ENCODE data around the gene RAD17.
"Not testable (repeated sequence)": the region's sequence is repeated elsewhere in the genome, so short reads cannot be mapped to it uniquely, and the experiment has no call there.

RAD17 gene, protein sequence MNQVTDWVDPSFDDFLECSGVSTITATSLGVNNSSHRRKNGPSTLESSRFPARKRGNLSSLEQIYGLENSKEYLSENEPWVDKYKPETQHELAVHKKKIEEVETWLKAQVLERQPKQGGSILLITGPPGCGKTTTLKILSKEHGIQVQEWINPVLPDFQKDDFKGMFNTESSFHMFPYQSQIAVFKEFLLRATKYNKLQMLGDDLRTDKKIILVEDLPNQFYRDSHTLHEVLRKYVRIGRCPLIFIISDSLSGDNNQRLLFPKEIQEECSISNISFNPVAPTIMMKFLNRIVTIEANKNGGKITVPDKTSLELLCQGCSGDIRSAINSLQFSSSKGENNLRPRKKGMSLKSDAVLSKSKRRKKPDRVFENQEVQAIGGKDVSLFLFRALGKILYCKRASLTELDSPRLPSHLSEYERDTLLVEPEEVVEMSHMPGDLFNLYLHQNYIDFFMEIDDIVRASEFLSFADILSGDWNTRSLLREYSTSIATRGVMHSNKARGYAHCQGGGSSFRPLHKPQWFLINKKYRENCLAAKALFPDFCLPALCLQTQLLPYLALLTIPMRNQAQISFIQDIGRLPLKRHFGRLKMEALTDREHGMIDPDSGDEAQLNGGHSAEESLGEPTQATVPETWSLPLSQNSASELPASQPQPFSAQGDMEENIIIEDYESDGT

DNA sequence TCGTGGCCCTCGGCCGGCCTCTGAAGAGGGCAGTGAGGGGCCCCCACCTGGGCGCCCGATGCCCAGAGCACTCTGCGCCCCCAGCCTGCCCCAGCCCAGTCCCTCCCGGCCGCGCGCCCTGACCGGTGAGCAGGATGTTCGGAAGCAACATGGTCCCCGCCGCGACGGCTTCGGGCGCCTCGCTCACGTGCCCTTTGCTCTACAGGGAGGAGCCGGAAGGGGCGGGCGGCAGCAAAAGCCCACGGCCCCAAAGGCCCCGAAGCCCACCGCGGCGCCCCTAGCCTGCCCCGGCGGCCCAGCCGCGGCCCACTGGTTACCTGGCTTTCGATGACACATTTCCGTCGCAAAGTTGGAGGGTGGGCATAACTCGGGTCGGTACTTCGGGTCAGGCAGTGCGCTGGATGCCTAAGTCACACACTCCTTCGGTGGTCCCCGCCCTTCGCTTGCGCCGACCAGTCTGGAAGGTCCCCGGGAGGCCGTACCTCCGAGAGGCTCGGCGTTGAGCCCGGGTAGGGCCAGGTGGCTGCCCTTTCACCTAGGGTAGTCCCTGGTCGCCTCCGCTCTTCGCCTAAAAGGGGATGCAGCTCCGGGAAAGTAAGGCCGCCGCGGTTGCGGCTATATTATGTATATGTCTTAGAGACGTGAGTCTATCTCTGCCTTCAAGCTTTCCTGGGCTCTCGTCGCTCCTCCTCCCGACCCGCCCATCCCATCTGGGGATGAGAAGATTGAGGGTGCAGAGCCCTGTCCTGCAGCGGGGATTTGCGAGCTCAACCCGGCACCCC is at the start of gene RAD17, which contains the start of the genes AK6 and TAF9:
TSS of gene RAD17 (plus strand) at position 479 of the 782 bp plus-strand sequence. CDS start 2,391 bp downstream, outside the sequence.
TSS of gene AK6 (minus strand) at position 181 of the 782 bp plus-strand sequence. CDS start at position 151, 30 bp downstream.
TSS of gene TAF9 (minus strand) at position 181 of the 782 bp plus-strand sequence. CDS start 3,783 bp downstream, outside the sequence.
- DNase-seq = peak; percentile 91

DNA sequence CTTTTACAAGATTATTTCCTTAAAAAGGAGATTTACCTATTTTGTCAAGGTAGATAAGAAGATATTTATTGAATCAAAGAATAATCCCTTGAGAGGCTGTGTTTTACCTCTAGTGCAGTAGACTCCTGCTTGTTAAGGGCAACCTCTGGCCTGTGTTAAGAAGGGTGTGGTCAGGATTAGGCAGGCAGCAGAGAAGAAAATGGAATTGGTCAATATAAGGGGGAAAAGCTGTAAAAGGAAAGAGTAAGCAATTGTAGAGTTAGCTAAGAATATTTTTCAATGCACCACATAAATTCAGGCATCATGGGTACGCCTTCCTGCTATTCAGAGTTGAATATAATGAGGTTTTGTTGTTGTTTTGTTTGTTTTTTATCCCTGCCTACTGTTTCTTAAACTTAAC is 43.3 kb upstream of the RAD17 start:
- no peak for DNase-seq

DNA sequence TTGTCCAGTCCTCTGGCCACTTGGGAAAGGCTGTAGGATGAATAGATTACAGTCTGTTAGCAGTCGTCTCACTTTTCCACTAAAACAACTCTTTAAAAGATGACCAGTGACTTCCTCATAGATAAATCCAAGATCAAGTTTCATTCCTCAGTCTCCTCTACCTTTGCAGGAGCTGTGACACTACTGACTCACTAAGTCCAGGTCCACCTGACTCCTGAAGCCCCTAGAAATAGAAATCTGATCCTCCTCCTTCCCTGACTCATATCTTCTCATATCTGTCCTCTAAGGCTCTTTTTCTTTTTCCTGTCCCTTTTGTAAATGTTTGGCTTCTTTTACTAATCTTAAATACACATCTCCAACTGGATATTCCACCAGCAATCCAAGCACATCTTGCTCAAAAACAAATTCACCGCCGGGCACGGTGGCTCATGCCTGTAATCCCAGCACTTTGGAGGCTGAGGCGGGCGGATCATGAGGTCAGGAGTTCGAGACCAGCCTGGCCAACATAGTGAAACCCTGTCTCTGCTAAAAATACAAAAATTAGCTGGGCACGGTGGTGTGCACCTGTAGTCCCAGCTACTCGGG is 39.6 kb upstream of the RAD17 start:
- no peak for DNase-seq

DNA sequence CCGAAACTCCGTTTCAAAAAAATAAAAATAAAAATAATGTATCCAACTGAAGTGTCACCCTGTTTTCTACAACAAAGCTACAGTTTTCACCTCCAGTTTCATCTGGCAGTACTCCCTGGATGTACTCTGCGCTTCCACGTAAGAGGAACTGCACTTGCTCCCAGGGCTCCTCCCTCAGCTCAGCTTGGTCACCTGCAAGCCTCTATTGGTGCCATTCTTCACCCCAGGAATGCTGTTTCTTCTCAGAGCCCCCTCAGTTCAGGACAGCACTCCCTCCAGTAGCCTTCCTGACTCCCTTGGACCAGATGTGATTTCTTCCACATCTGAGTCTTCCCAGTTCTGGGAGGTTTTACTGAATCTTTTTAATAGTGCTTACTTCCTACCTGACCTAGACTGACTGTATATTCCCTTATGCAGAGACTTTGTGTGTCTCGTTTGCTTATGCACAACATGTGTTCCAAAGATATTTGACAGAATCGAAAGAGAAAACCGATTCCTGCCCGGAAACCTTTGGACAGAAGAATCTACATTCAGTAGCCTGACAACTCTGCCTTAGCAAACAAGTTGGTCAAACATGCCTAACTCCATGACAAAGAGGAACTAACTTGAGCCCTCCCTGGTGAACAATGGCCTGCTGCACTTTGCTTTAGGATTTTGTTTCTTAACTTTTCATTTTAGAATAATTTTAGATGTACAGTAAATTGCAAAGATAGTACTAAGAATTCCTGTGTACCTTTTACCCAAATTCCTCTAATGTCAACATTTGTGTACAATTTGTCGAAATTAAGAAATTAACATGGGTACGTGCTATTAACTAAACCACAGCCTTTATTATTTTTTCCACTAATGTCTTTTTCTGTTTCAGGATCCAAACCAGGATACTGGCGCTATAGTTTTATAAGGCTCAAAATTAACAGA is 37.8 kb upstream of the RAD17 start:
- DNase-seq = no peak

DNA sequence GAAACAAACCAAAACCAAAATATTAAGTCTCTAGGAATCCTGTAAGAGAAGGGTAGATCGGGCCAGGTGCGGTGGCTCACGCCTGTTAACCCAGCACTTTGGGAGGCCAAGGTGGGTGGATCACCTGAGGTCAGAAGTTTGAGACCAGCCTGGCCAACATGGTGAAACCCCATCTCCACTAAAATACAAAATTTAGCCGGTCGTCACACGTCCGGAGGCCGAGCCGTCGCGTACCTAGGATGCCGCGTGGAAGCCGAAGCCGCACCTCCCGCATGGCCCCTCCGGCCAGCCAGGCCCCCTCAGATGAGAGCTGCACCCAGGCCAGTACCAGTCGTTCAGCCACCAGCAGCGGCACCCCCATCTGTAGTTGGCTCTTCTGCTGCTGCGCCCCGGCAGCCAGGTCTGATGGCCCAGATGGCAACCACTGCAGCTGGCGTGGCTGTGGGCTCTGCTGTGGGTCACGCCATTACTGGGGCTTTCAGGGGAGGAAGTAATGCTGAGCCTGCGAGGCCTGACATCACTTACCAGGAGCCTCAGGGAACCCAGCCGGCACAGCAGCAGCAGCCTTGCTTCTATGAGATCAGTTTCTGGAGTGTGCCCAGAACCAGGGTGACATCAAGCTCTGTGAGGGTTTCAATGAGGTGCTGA is 35.8 kb upstream of the RAD17 start:
- DNase-seq = not testable (repeated sequence)

DNA sequence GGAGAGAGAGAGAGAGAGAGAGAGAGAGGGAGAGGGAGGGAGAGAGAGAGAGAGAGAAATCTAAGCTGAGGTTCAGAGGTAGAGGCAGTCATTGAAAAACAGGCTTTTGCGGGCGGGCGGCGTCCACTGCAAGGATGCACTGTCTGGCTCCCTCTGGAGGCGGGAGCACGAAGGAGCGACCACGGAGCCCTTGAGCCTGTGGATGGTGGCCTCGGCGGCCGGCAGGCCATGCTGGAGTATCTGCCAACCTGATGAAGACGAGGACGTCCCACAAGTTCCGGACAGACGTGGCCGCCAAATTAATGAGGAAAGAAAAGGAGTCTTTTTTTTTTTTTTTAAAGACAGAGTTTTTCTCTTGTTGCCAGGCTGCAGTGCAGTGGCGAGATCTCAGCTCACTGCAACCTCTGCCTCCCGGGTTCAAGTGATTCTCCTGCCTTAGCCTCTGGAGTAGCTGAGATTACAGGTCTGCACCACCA is 34.8 kb upstream of the RAD17 start:
- DNase-seq = peak; percentile 64

DNA sequence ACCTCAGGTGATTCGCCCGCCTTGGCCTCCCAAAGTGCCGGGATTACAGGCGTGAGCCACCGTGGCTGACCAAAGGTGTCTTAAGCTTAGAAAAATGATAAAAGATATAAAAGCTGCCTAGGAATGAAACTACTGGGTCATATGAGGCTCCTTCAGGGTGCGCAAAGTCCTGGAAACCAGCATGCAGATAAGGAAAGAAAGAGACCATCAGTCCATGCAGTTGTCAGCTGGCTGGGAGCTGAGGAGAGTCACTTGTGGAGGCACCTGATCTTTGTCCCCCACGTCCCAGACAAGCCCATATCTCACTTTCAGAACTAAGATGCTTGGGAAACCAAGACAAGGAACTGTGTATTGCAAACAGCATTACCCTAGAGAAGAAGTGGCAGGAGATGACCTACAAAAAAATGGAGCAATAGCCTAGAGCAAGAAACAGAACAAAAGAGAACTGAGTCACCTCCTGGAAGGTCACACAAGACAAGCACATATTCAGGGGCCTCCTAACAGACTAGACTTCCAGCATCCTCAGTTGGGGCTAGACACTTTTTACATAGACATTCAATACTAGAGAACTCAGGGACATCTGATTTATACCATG is 34.2 kb upstream of the RAD17 start:
- DNase-seq = no peak

DNA sequence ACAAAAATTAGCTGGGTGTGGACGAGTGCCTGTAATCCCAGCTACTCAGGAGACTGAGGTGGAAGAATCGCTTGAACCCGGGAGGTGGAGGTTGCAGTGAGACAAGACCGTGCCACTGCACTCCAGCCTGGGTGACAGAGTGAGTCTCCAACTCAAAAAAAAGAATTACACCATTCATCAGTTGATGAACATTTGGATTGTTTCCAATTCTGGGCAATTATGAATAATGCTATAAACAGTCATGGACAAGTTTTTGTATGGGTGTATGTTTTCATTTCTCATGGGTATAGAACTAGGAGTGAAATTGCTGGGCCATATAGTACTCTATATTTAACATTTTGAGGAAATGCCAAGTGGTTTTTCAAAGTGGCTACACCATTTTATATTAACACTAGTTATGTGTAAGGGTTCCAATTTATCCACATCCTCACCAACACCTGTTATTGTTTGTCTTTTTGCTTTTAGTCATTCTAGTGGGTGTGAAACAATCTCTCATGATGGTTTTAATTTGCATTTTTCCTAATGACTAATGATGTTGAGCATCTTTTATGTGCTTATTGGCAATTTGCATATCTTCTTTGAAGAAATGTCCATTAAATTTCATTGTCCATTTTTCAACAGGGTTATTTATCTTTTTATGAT is 28.0 kb upstream of the RAD17 start:
- no peak for DNase-seq

DNA sequence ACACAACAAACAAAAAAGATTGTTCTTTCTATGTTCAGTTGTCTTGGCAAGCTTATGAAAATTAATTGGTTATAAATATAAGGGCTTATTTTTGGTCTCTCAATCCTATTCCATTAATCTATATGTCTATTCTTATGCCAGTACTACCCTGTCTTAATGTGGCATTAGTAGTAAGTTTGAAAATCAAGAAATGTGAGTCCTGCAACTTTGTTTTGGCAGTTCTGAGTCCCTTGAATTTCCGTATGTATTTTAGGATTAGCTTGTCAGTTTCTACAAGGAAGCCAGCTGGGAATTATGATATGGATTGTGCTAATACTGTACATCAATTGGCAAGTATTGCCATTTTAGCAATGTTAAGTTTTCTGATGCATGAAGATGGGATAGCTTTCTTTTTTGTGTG is 26.5 kb upstream of the RAD17 start:
- no peak for DNase-seq

DNA sequence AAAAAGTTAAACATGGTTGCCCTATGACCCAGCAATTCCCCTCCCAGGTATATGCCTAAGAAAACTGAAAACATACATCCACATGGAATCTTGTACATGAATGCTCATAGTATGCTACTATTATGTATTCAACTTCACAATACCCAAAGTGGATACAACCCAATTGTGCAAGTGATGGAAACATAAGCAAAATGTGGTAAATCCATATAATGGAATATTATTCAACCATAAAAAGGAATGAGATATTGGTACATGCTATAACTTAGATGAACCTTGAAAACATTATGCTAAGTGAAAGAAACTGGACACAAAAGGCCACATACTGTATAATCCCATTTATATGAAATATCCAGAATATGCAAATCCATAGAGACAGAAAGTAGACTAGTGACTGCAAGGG is 19.0 kb upstream of the RAD17 start:
- no peak for DNase-seq

DNA sequence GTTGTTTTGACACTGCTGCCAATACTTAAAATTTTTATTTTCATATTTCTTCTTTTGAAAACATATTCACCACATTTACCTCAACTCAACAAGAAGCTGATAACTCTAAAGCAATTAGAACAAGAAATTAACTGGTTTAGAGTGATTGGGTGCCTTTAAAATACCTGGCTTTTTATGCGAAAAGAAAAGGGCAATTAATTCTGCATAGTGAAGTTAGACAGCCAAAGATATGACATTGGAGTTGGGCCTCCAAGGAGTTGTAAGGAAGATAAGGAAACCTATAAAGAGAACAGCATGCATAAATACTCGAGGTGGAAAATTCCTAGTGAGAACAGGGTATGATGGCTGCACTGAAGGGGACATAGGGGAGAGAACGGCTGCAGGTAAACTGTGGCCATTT is 9.9 kb upstream of the RAD17 start:
- DNase-seq = no peak

DNA sequence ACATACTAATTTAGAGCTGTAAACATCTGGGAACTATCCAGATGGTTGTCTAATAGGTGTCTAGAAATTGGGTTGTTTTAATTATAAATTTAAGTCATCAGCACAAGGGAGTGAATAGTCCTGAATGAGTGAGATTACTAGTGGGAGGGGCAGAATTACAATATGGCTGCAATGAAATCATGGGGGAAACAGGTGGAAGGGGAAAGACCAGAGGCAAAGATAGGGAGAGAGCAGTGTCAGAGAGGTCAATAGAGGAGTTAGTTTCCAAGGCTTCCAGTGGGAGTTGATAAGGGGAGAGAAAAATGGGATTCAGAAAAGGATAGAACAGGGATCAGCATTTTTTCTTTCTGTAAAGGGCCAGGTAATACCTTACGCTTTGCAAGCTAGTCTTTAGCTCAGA is 9.2 kb upstream of the RAD17 start:
- no peak for DNase-seq

DNA sequence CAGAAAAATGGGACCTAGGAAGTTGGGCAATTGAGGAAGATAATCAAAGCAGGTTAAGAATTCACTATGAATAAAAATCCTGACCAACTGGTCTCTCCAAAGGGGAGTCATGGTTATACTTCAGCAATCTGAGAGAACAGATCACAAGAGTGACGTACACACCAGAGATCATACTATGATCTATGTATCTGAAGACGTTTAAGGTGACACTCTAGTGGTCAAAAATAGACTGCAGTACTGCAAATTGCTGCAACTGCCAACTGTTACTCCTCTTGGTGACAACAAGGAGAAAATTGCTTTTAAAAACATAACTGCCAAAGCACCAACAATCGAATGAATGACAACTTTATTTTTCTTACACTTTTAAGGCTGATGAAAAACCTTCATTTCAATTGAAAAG is 5.2 kb upstream of the RAD17 start:
- DNase-seq = no peak

DNA sequence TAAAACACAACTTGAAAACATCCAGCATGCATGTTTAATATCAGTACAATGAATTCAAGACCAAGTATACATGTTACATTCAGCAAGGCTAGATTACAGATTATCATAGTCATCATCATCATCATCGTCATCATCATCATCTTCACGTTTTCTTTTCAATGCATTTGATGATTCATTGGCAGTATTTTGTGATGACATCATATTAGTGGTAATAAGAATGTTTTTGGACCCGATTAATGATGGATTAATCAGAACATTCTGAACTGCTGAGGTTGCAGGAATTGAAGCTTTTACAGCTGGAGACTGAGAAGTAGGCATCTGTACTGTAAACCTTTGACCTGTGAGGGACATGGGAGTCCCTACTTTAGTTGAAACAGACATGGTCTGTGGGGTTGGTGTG is 4.8 kb upstream of the RAD17 start:
- DNase-seq = no peak

DNA sequence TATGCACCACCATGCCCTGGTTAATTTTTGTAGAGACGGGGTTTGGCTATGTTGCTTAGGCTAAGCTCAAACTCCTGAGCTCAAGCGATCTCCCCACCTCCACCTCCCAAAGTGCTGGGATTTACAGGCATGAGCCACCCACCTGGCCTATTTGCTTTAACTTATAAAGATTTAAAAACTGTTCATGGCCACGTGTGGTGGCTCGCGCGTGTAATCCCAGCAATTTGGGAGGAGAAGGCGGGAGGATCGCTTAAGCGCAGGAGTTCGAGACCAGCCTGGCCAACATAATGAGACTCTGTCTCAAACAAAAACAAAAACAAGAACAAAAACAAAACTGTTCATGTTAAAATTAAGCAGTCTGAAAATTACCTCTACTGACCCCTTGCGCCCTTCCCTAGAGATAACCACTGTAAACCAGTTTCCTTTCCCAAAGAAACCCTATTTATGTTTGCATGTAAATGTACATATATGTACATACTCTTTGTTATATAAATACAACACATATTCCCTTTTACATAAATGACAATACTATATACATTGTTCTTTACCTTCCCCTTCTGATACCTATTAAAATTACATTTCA is 1.8 kb upstream of the RAD17 start:
- no peak for DNase-seq

DNA sequence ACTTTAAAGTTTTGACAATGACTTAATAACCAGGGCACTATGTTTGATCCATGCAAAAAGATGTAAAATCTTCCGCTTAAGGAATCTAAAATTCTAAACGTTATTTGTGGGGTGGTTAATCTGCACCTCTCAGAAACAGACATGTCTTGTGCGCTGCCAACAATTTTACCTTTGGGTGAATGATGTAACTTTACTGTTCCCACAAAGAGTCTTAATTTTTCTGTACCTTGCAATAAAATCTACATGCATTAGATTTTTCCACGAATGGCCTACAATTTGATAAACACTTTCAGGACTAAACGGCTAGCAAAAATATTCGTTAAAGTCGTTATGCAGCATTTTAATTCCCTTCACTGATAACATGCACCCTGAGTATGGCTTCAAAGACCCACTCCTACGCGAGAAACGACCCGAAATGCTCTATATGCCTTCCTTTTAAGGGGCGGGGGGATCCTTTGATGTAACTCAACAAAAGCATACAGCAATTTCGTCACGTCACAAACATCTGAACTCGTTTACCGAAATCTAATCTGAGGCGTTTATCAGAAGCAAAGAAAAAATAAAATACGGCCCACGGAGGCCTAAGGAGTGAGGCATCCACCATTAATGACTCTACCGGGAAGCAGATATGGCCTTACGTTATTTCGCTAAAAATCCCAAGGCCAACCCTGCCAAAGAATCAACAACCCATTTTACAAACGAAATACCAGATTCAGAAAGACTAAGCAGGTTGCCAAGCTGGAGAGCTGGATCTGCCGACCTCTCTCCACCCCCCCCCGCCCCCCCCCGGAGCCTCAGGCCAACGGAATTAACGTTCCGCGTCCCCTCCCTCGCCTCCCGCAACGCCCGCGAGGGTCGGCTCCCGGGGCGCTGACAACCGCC is 919 bp upstream of the RAD17 start:
- DNase-seq = peak; percentile 32

DNA sequence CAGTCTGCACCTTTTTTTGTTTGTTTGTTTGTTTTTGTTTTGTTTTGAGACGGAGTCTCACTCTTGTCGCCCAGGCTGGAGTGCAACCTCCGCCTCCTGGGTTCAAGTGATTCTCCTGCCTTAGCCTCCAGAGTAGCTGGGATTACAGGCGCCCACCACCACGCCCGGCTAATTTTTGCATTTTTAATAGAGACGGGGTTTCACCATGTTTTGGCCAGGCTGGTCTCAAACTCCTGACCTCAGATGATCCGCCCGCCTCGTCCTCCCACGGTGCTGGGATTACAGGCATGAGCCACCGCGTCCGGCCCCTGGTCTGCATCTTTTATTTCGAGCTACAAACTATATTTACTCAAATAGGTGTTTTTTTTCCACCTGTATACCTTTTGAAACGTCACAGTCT is 717 bp downstream of the RAD17 start:
- not testable (repeated sequence) for DNase-seq

DNA sequence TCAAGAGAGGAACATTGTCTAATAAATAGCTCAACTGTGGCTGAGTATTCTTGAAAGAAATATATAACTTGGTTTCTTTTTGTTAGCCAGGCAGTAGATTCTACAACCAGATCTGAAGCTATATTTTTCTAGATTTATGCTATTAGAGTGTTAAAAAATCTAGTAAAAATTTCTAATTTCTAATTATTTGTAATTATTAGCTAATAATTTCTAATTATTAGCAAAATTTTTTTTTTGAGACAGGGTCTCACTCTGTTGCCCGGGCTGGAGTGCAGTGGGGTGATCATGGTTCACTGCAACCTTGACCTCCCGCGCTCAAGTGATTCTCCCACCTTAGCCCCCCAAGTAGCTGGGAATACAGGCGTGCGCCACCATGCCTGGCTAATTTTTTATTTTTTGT is 2.8 kb downstream of the RAD17 start:
- no peak for DNase-seq

All from NCI-H1092 treated with DMSO at 0.1 percent for 48 hours (cell line).